GM12878 (cell line): ENCODE results near the gene ALG5. TPM values are rescaled to one million over a fixed set of nuclear protein-coding genes. Genes with fewer than 3 reads are reported as not detected.

Source experiments
- ATAC-seq: fragments of 200-7000 bp; cut with Tn5 transposase; 3 replicates; pipeline ENCODE4 v1.9.1; 2020; ENCODE audit warnings: mild to moderate bottlenecking, moderate library complexity
- BruUV-seq: library from RNA; stranded (reverse); fragments of 400-500 nt; replicated peaks from 2 replicates; lab custom pipeline; 2021; lab: Mats Ljungman, UMichigan
- CTCF ChIA-PET: fragments of 300-600 bp; sonication (Branson Sonifier 250); formaldehyde crosslinking; extraction: SDS; loops from one replicate; lab custom pipeline; 2021; ENCODE audit warnings: inconsistent platforms; lab: Yijun Ruan, JAX
- POLR2A ChIA-PET: fragments of 350-600 bp; formaldehyde crosslinking; extraction: SDS; loops from one replicate; lab custom pipeline; 2021; ENCODE audit warnings: inconsistent platforms; lab: Charles Lee
- RAD21 ChIA-PET: fragments of 300-600 bp; sonication (Branson Sonifier 250); formaldehyde crosslinking; loops from one replicate; lab custom pipeline; 2023; ENCODE audit warnings: antibody characterized with exemption; ENCODE audit not compliant: unreplicated experiment; lab: Charles Lee
- SMC1A ChIA-PET: fragments of 300-600 bp; sonication (Branson Sonifier 250); formaldehyde crosslinking; loops from one replicate; lab custom pipeline; 2023; ENCODE audit not compliant: unreplicated experiment, uncharacterized antibody; lab: Charles Lee
- DNase-seq: peaks from one replicate; pipeline ENCODE4 v3.0.0-alpha.2; 2011; ENCODE audit warnings: low read depth, low spot score
- FAIRE-seq: peaks from 3 replicates; lab custom pipeline; 2011; peaks lifted over from hg19 to GRCh38; lab: Jason Lieb, UNC
- H2AFZ ChIP-seq: 2 replicates; pipeline ENCODE4 v1.6.0; 2011; ENCODE audit warnings: low read depth, low read length, control low read depth; ENCODE audit not compliant: control insufficient read depth
- H3K27ac ChIP-seq: 2 replicates; pipeline ENCODE4 v1.5.1; 2011; ENCODE audit warnings: control low read depth; ENCODE audit not compliant: control insufficient read depth, insufficient read depth
- H3K27me3 ChIP-seq, 2 experiments: replicated peaks in 1 of 2; 2 replicates each; pipeline versions ENCODE4 v1.6.0 to v1.6.1; 2011; ENCODE audit warnings: low read length in 1 of 2; ENCODE audit not compliant: control insufficient read depth in 2 of 2, insufficient read depth in 2 of 2
- H3K36me3 ChIP-seq, 2 experiments: 2 replicates each; pipeline ENCODE4 v1.5.1; 2011; ENCODE audit warnings: low read length in 1 of 2; ENCODE audit not compliant: control insufficient read depth in 2 of 2, insufficient read depth in 2 of 2
- H3K4me1 ChIP-seq: 2 replicates; pipeline ENCODE4 v1.6.1; 2011; ENCODE audit warnings: mild to moderate bottlenecking, low read length, moderate library complexity, mixed read lengths; ENCODE audit not compliant: control insufficient read depth, insufficient read depth
- H3K4me2 ChIP-seq: 2 replicates; pipeline ENCODE4 v1.6.0; 2011; ENCODE audit warnings: control low read depth; ENCODE audit not compliant: control insufficient read depth, insufficient read depth
- H3K4me3 ChIP-seq: fragments of 200-600 bp; sonication (generic); 2 replicates; pipeline ENCODE4 v1.5.1; 2016
- H3K79me2 ChIP-seq: 2 replicates; pipeline ENCODE4 v1.6.0; 2011; ENCODE audit warnings: low read length; ENCODE audit not compliant: control insufficient read depth, insufficient read depth
- H3K9ac ChIP-seq: 2 replicates; pipeline ENCODE4 v1.8.0; 2011; ENCODE audit warnings: low read length, control low read depth, mixed read lengths; ENCODE audit not compliant: control insufficient read depth, insufficient read depth
- H3K9me3 ChIP-seq: replicated peaks from 3 replicates; pipeline ENCODE4 v1.5.1; 2011; ENCODE audit warnings: mild to moderate bottlenecking, low read length; ENCODE audit not compliant: control insufficient read depth, insufficient read depth
- H4K20me1 ChIP-seq: 2 replicates; pipeline ENCODE4 v1.6.0; 2011; ENCODE audit not compliant: control insufficient read depth, insufficient read depth
- ASH2L ChIP-seq: fragments of 300-600, 200-600 bp; sonication (generic); IDR thresholded peaks from 2 replicates; pipeline ENCODE4 v1.6.1; 2017; ENCODE audit warnings: low read depth, mild to moderate bottlenecking, borderline replicate concordance
- GABPA ChIP-seq: IDR thresholded peaks from 2 replicates; pipeline ENCODE4 v1.6.1; 2014; ENCODE audit warnings: antibody characterized with exemption, low read depth, mild to moderate bottlenecking, inconsistent platforms
- HDAC2 ChIP-seq: fragments of 200-600 bp; sonication (generic); IDR thresholded peaks from 2 replicates; pipeline ENCODE4 v1.6.1; 2017
- HDGF ChIP-seq: fragments of 450-650 bp; IDR thresholded peaks from 2 replicates; pipeline ENCODE4 v1.6.1; 2016; ENCODE audit warnings: antibody characterized with exemption
- IKZF1 ChIP-seq: fragments of 450-650 bp; conservative IDR thresholded peaks from 2 replicates; pipeline ENCODE4 v1.6.1; 2017; ENCODE audit warnings: antibody characterized with exemption, mild to moderate bottlenecking
- MYB ChIP-seq: fragments of 150-350 bp; IDR thresholded peaks from 2 replicates; pipeline ENCODE4 v1.6.1; 2014; ENCODE audit warnings: mild to moderate bottlenecking, low read depth, low read length, borderline replicate concordance
- NRF1 ChIP-seq: conservative IDR thresholded peaks from 2 replicates; pipeline ENCODE4 v1.6.1; 2011; ENCODE audit warnings: mild to moderate bottlenecking, low read depth, low read length, improper control_type of control experiment
- PAX5 ChIP-seq: IDR thresholded peaks from 2 replicates; pipeline ENCODE4 v1.6.1; 2011; ENCODE audit warnings: low read depth, low read length, borderline replicate concordance
- POLR2A ChIP-seq: IDR thresholded peaks from 2 replicates; pipeline ENCODE4 v1.6.1; 2011; ENCODE audit warnings: low read depth, mild to moderate bottlenecking, low read length
- RCOR1 ChIP-seq: conservative IDR thresholded peaks from 2 replicates; pipeline ENCODE4 v1.6.1; 2012; ENCODE audit warnings: low read depth, low read length, improper control_type of control experiment
- SREBF2 ChIP-seq: IDR thresholded peaks from 2 replicates; pipeline ENCODE4 v1.6.1; 2012; ENCODE audit warnings: mild to moderate bottlenecking, low read length
- TAF1 ChIP-seq: IDR thresholded peaks from 2 replicates; pipeline ENCODE4 v1.6.1; 2011; ENCODE audit warnings: mild to moderate bottlenecking, low read depth, low read length, borderline replicate concordance
- TBL1XR1 ChIP-seq: IDR thresholded peaks from 2 replicates; pipeline ENCODE4 v1.6.1; 2012; ENCODE audit warnings: low read depth, low read length, improper control_type of control experiment
- ZNF274 ChIP-seq: IDR thresholded peaks from one replicate; pipeline ENCODE4 v1.8.0; 2011; ENCODE audit not compliant: insufficient read length, insufficient read depth
- WGBS: methylation state at CpG from one replicate; pipeline ENCODE4 v1.1.6; 2016; ENCODE audit warnings: low lambda C conversion rate; ENCODE audit not compliant: insufficient replicate concordance, insufficient coverage; ENCODE audit errors: missing lambda C conversion rate; 5-methylcytosine and 5-hydroxymethylcytosine counted together
- in situ Hi-C: fragments of 300-500 bp; cut with MboI; formaldehyde crosslinking; loops from 9 replicates; pipeline ENCODE4 v1.14.3; 2018; ENCODE audit warnings: mixed read lengths
- intact Hi-C: fragments of 100-400 bp; cut with micrococcal nuclease; formaldehyde crosslinking; loops from one replicate; pipeline ENCODE4 v1.14.2; 2022; ENCODE audit not compliant: unreplicated experiment
- polyA plus RNA-seq, 11 experiments: library from polyadenylated mRNA; depleted of rRNA in 4 of 11; unstranded in 6 of 11; stranded (reverse) in 5 of 11; fragments of >200 nt; fragmentation: Nextera tagmentation in 4 of 11; fragmentation: Illumina TruSeq in 1 of 11; extraction: Ambion mirVana in 4 of 11; extraction: Trizol in 1 of 11; gene quantifications; 1 replicate in 1 of 11; 2 replicates in 10 of 11; pipeline versions ENCODE4 v1.2.1 to v1.2.3, GENCODE V29; 2011 to 2016; ENCODE audit warnings: inconsistent platforms in 2 of 11, missing spikeins in 2 of 11, low read depth in 1 of 11
- total RNA-seq, 4 experiments: library from RNA; depleted of rRNA in 3 of 4; stranded (reverse); fragments of >200 nt in 3 of 4; fragmentation: Illumina TruSeq in 1 of 4; extraction: Trizol in 1 of 4; gene quantifications; 2 replicates each; pipeline versions ENCODE4 v1.2.1 to v1.2.3, GENCODE V29; 2013 to 2021
- TF ChIP-seq, protein P1 (sequence below): fragments of 450-650 bp; IDR thresholded peaks from 2 replicates; pipeline ENCODE4 v1.6.1; 2017; ENCODE audit warnings: borderline replicate concordance
- TF ChIP-seq, protein P2 (sequence below): fragments of 450-650 bp; IDR thresholded peaks from 2 replicates; pipeline ENCODE4 v1.6.1; 2017; ENCODE audit warnings: mild to moderate bottlenecking, low read depth, inconsistent platforms; ENCODE audit not compliant: poor library complexity, severe bottlenecking

ALG5 gene
- total and polyA plus RNA-seq, 10 of the 15 experiments (the other 5 are each of a cell fraction or from before 2014, with no cell fraction given), result 23.9 to 82.2 (median 42.5) TPM

DNA sequence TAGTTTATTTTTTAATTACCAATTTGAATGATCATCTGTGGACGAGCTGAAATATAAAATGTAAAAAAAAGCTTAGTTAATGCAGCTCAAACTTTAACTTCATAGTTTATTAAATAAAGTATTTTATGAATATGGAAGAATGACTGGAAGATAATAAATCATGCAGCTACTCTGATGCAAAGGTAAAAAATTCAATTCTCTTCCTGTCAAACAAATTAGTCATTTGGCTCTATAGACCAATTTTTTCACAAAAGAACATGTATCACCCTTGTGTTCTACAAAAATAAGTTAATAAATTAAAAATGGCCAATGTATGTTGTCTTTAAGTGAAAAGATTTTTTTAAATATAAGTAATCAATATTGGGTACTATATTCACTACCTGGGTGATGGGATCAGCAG, 27.6 kb upstream of the ALG5 start:
- Histone ChIP-seq H3K9ac (no peak overlapping the region), H3K9me3 (no peaks in the 10 kb centered on the region), H3K4me1 (no peaks in the 10 kb centered on the region), H3K36me3 (peaks cover 3 to 9% of the 10 kb centered on the region in 2 experiments), H3K4me2 (no peak overlapping the region), H3K27me3 (no peaks in the 10 kb centered on the region), H3K79me2 (no peaks in the 10 kb centered on the region), H3K4me3 (no peak overlapping the region), H4K20me1 (no peaks in the 10 kb centered on the region), H2AFZ (no peak overlapping the region), H3K27ac (no peak overlapping the region)
- intact Hi-C loops, result no loop called here
- no peak for ATAC-seq
- RAD21 ChIA-PET, result no interaction called here
- in situ Hi-C loops, result no loop called here
- BruUV-seq, result no TSS peak
- 94% methylated on average over 1 of the region's 1 CpG for WGBS
- POLR2A ChIA-PET, result no interaction called here
- DNase-seq, result no peak
- no peak for FAIRE-seq
- TF ChIP-seq HDGF, result no peak
- no peak for TF ChIP-seq TAF1
- no peak for TF ChIP-seq SREBF2
- no peak for TF ChIP-seq NRF1
- no peak for TF ChIP-seq MYB
- no peak for TF ChIP-seq RCOR1
- SMC1A ChIA-PET, result no interaction called here
- CTCF ChIA-PET, result interaction anchor here (1.2 kb wide), 1 partner anchor 14 kb away, joined by 3 read pairs; no protein-coding TSS in a partner anchor

DNA sequence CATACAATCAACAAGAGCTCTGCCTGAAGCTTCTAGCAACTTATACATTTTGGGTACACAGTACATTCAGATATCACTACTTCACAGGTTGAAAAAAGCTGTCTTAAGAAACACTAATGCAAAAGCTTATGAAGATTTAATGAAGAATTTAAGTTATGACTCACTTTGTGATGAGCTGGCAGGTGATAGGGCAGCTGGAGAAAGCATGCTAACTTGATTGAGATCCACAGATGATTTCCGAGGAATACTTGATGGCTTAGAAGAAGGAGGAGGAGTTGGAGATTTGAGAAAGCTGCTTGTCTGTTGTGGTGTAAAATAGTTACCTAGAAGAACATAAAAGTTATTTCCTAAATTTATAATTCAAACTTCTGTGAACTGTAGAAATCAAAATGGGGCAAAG, 24.7 kb upstream of the ALG5 start:
- Histone ChIP-seq H3K36me3 (peaks cover 3 to 6% of the 10 kb centered on the region in 2 experiments; a peak in 3 of 4 replicates), H3K79me2 (no peaks in the 10 kb centered on the region), H3K9me3 (no peaks in the 10 kb centered on the region), H3K4me3 (no peak overlapping the region), H3K4me2 (no peak overlapping the region), H2AFZ (no peak overlapping the region), H3K27ac (no peak overlapping the region), H3K4me1 (no peaks in the 10 kb centered on the region), H3K9ac (no peak overlapping the region), H4K20me1 (no peaks in the 10 kb centered on the region), H3K27me3 (no peaks in the 10 kb centered on the region)
- 95% methylated on average over 1 of the region's 1 CpG for WGBS
- ChIA-PET SMC1A (interaction anchor here (0.6 to 1.5 kb wide), 4 partner anchors 11 to 33 kb away, joined by 3 to 10 read pairs (median 3); no protein-coding TSS in a partner anchor), RAD21 (no interaction called here), CTCF (interaction anchor here (0.7 to 1.4 kb wide), 4 partner anchors 9 to 43 kb away, joined by 3 to 4 read pairs (median 3); no protein-coding TSS in a partner anchor), POLR2A (no interaction called here)
- intact Hi-C loops, result no loop called here
- no peak for FAIRE-seq
- in situ Hi-C loops, result no loop called here
- no TSS peak for BruUV-seq
- no peak for DNase-seq
- no peak for TF ChIP-seq ASH2L
- no peak for TF ChIP-seq IKZF1
- no peak for TF ChIP-seq ZNF274
- no peak for TF ChIP-seq POLR2A
- no peak for TF ChIP-seq GABPA
- TF ChIP-seq, protein P1, sequence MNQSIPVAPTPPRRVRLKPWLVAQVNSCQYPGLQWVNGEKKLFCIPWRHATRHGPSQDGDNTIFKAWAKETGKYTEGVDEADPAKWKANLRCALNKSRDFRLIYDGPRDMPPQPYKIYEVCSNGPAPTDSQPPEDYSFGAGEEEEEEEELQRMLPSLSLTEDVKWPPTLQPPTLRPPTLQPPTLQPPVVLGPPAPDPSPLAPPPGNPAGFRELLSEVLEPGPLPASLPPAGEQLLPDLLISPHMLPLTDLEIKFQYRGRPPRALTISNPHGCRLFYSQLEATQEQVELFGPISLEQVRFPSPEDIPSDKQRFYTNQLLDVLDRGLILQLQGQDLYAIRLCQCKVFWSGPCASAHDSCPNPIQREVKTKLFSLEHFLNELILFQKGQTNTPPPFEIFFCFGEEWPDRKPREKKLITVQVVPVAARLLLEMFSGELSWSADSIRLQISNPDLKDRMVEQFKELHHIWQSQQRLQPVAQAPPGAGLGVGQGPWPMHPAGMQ, result no peak
- TF ChIP-seq, protein P2, sequence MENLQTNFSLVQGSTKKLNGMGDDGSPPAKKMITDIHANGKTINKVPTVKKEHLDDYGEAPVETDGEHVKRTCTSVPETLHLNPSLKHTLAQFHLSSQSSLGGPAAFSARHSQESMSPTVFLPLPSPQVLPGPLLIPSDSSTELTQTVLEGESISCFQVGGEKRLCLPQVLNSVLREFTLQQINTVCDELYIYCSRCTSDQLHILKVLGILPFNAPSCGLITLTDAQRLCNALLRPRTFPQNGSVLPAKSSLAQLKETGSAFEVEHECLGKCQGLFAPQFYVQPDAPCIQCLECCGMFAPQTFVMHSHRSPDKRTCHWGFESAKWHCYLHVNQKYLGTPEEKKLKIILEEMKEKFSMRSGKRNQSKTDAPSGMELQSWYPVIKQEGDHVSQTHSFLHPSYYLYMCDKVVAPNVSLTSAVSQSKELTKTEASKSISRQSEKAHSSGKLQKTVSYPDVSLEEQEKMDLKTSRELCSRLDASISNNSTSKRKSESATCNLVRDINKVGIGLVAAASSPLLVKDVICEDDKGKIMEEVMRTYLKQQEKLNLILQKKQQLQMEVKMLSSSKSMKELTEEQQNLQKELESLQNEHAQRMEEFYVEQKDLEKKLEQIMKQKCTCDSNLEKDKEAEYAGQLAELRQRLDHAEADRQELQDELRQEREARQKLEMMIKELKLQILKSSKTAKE, result no peak
- TF ChIP-seq HDAC2, result no peak
- TF ChIP-seq TBL1XR1, result no peak
- TF ChIP-seq PAX5, result no peak
- ATAC-seq, result no peak
